ENCODE data around the gene RNF17. TPM values are rescaled to one million over a fixed set of nuclear protein-coding genes. Genes with fewer than 3 reads are reported as not detected.
A peak's percentile ranks its signal among the peaks of the same experiment; 100 is the strongest.

The RNF17 gene
- total RNA-seq, 1 donor from 2014 or later: not detected

DNA sequence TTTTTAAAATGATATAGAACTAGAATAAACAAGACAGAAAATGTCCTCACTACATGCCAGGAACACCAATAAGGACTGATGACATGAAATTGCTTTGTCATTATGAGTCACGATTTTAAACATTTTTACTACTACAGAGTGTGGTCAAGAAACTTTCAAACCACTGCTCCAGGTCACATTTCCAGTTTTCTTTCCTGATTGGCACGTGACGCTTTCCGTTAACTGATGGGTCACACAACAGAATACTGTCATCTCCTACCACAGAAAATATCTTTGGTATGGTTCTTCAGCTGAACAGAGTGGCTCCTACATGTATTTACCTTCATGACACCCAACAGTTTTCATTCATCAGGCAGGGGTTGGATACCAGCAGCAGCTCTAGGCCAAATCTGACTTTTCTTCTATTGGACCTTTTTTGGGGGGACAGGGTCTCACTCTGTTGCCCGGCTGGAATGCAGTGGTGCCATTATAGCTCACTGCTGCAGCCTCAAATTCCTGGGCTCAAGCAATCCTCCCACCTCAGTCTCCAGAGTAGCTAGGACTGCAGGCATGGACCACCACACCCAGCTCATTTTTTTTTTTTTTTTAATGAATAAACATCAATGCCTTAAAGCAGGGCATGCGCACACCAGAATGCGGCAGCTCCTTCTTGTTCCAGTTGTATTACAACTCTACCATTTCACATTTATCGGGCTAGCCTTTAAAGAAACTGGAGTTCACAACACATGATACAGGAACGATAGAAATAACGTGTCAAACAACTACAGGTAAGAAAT lies 147.4 kb downstream of the RNF17 start:
- Mint-ChIP-seq H3K4me1 (peaks cover 2% of the 10 kb centered on the region), H3K4me3 (no peak overlapping the region), H3K27ac (no peak overlapping the region), H3K9me3 (no peaks in the 10 kb centered on the region), H3K27me3 (ENCODE audit: insufficient read depth, low read depth) (no peaks in the 10 kb centered on the region), H3K36me3 (peaks cover 23% of the 10 kb centered on the region)
- H3K36me3 ChIP-seq: peaks cover 4% of the 10 kb centered on the region
- no peaks in the 10 kb centered on the region for H3K27me3 ChIP-seq
- peaks cover 21% of the 10 kb centered on the region for H4K20me1 ChIP-seq (ENCODE audit: low read depth)
- H3K9ac ChIP-seq: no peak overlapping the region
- H3K4me3 ChIP-seq: no peak overlapping the region
- H3F3A ChIP-seq (ENCODE audit: low read depth): no peaks in the 10 kb centered on the region
- H3K79me2 ChIP-seq (ENCODE audit: low read depth): peaks cover 38% of the 10 kb centered on the region
- no peak for DNase-seq (ENCODE audit: low spot score)
- no peak overlapping the region for H3K27ac ChIP-seq
- H3K9me3 ChIP-seq (ENCODE audit: low read depth): no peaks in the 10 kb centered on the region
- TF ChIP-seq, protein P1, sequence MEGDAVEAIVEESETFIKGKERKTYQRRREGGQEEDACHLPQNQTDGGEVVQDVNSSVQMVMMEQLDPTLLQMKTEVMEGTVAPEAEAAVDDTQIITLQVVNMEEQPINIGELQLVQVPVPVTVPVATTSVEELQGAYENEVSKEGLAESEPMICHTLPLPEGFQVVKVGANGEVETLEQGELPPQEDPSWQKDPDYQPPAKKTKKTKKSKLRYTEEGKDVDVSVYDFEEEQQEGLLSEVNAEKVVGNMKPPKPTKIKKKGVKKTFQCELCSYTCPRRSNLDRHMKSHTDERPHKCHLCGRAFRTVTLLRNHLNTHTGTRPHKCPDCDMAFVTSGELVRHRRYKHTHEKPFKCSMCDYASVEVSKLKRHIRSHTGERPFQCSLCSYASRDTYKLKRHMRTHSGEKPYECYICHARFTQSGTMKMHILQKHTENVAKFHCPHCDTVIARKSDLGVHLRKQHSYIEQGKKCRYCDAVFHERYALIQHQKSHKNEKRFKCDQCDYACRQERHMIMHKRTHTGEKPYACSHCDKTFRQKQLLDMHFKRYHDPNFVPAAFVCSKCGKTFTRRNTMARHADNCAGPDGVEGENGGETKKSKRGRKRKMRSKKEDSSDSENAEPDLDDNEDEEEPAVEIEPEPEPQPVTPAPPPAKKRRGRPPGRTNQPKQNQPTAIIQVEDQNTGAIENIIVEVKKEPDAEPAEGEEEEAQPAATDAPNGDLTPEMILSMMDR (IDR thresholded peaks at IDR 0.05): no peak
- TF ChIP-seq EZH2phosphoT487 (IDR thresholded peaks at IDR 0.05) (no peak), EZH2 (IDR thresholded peaks at IDR 0.05) (no peak)
- H2AFZ ChIP-seq (replicated peaks): no peak overlapping the region
- peaks cover 5% of the 10 kb centered on the region for H3K4me1 ChIP-seq
- no peak overlapping the region for H3K4me2 ChIP-seq

DNA sequence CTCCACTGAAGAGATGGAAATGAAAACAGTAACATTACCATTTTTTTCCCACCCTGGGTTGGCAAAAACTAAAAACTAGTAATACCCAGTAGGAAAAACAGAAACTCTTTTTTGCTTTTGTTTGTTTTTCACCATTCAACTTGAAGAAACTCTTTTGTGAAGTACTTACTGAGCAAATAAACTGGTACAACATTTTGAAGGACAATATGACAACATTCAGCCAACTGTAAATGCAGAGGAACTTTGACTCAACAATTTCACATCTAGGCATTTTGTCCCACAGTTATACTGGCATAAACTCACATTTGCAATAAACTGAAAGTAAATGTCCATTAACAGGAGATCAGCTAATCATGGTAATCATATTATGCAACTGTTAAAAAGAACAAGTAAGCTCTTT lies 152.5 kb downstream of the RNF17 start:
- Histone ChIP-seq H3K36me3 (no peaks in the 10 kb centered on the region), H3K27ac (no peak overlapping the region), H3K4me2 (no peak overlapping the region), H2AFZ (replicated peaks) (no peak overlapping the region), H3F3A (ENCODE audit: low read depth) (no peaks in the 10 kb centered on the region), H3K9ac (no peak overlapping the region), H3K27me3 (no peaks in the 10 kb centered on the region), H4K20me1 (ENCODE audit: low read depth) (peaks cover 36% of the 10 kb centered on the region), H3K4me1 (peaks cover 9% of the 10 kb centered on the region), H3K4me3 (no peak overlapping the region), H3K79me2 (ENCODE audit: low read depth) (peaks cover 90% of the 10 kb centered on the region), H3K9me3 (ENCODE audit: low read depth) (no peaks in the 10 kb centered on the region)
- peaks cover 1% of the 10 kb centered on the region for H3K36me3 Mint-ChIP-seq
- no peak overlapping the region for H3K4me3 Mint-ChIP-seq
- TF ChIP-seq, protein P1 (IDR thresholded peaks at IDR 0.05): no peak
- TF ChIP-seq EZH2 (IDR thresholded peaks at IDR 0.05) (no peak), EZH2phosphoT487 (IDR thresholded peaks at IDR 0.05) (no peak)
- H3K27me3 Mint-ChIP-seq (ENCODE audit: insufficient read depth, low read depth): no peaks in the 10 kb centered on the region
- peaks cover 8% of the 10 kb centered on the region for H3K4me1 Mint-ChIP-seq
- no peaks in the 10 kb centered on the region for H3K9me3 Mint-ChIP-seq
- DNase-seq (ENCODE audit: low spot score): no peak
- no peak overlapping the region for H3K27ac Mint-ChIP-seq

DNA sequence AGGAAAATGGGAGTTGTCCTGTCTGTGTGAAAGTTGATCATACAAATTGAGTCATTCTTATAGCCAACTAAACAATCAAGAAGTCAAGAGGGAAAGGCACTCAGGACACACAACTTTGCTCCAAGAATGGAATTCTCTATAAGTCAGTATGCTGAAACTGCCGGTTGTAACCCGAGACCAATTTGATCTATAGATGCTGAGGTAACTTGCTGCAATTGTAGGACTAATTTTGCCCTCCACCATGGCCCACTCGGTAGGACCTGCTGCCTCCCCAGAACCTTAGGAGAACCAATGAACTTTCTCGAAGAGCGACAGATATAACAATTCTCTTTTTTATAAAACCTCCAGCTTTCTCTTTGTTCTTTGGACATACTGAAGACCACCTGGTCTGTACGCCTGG lies 157.0 kb downstream of the RNF17 start:
- Histone ChIP-seq H4K20me1 (ENCODE audit: low read depth) (peaks cover 23% of the 10 kb centered on the region), H3K4me2 (peak overlapping the region; percentile 90), H3K27ac (no peak overlapping the region), H3K4me3 (no peak overlapping the region), H3K4me1 (peaks cover 8% of the 10 kb centered on the region), H3K79me2 (ENCODE audit: low read depth) (peaks cover 66% of the 10 kb centered on the region), H3K9ac (no peak overlapping the region), H3F3A (ENCODE audit: low read depth) (peaks cover 12% of the 10 kb centered on the region), H3K9me3 (ENCODE audit: low read depth) (no peaks in the 10 kb centered on the region), H2AFZ (replicated peaks) (no peak overlapping the region), H3K27me3 (no peaks in the 10 kb centered on the region), H3K36me3 (no peaks in the 10 kb centered on the region)
- Mint-ChIP-seq H3K9me3 (no peaks in the 10 kb centered on the region), H3K27ac (no peak overlapping the region), H3K4me1 (peaks cover 15% of the 10 kb centered on the region), H3K27me3 (ENCODE audit: insufficient read depth, low read depth) (no peaks in the 10 kb centered on the region), H3K36me3 (no peaks in the 10 kb centered on the region), H3K4me3 (peak overlapping the region; percentile 79)
- DNase-seq (ENCODE audit: low spot score): no peak
- no peak for TF ChIP-seq EZH2phosphoT487 (IDR thresholded peaks at IDR 0.05)
- TF ChIP-seq, protein P1 (IDR thresholded peaks at IDR 0.05): no peak

All from neural progenitor cell (in vitro differentiated cells).